ENCODE results near the gene PCNX4.
"Not testable (repeated sequence)": the region's sequence is repeated elsewhere in the genome, so short reads cannot be mapped to it uniquely, and the experiment has no call there.

The PCNX4 gene

DNA sequence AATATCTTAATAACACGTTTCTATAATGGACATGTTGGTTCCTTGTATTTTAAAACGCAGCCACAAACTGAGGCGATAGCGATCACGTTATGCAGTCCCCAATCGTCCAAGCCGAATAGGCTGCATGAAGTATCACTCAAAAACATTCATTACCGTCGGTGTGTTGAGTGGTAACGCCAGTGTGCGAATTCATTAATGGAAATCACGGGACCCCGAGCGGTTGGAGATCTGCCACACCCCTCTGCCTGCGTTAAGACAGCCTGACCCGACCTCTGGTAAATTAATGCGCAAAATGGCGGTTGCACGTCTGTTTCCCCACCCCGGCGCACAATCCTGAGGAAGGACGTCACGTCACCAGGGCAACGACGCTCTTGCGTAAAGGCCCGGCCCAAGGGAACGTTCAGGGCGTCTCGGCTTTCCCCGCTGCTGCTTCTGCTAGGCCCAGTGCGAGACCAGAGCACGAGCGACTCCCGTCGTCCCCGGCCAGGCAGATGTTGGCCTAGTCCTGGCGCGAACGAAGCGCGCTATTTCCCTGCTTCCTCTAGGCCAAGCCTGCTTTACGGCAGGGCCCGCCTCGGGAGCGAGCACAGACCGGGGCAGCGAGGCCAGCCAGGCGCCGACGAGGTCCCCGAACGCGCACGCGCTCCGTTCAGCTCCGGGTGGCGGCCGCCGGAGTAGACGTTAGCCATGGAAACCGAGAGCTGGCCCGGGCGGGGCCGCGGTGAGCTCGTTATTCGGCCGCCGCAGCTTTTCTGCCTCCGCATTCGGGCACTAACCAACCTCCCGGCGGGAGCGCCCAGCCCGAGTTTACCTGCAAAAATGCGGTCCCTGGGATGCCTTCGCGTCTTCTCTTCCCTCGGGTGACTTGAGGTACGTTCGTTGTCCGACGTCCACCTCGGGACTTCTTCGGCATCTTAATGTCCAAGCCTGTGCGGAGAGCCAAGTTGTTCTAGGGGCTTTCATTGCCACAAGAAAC, at the start of gene PCNX4:
TSS of gene PCNX4 (plus strand) at position 374 of the 976 bp plus-strand sequence. CDS start 15,716 bp downstream, outside the sequence.
- TF ChIP-seq, protein P1, sequence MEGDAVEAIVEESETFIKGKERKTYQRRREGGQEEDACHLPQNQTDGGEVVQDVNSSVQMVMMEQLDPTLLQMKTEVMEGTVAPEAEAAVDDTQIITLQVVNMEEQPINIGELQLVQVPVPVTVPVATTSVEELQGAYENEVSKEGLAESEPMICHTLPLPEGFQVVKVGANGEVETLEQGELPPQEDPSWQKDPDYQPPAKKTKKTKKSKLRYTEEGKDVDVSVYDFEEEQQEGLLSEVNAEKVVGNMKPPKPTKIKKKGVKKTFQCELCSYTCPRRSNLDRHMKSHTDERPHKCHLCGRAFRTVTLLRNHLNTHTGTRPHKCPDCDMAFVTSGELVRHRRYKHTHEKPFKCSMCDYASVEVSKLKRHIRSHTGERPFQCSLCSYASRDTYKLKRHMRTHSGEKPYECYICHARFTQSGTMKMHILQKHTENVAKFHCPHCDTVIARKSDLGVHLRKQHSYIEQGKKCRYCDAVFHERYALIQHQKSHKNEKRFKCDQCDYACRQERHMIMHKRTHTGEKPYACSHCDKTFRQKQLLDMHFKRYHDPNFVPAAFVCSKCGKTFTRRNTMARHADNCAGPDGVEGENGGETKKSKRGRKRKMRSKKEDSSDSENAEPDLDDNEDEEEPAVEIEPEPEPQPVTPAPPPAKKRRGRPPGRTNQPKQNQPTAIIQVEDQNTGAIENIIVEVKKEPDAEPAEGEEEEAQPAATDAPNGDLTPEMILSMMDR (IDR thresholded peaks at IDR 0.05; ENCODE audit: low read depth, low read length, missing control alignments): no peak
- peak within 1 kb of the TSS; percentile 82 for H3K4me3 ChIP-seq (replicated peaks; ENCODE audit: low read depth, low read length)
- DNase-seq (ENCODE audit: extremely low read depth, low read depth): peak; percentile 98

DNA sequence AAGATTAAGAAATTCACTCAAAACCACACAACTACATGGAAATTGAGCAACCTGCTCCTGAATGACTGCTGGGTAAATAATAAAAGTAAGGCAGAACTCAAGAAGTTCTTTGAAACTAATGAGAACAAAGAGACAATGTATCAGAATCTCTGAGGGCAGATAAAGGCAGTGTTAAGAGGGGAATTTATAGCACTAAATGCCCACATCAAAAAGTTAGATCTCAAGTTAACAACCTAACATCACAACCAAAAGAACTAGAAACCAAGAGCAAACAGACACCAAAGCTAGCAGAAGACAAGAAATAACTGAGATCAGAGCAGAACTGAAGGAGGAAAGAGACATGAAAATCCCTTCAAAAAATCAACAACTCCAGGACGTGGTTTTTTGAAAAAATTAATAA, 43.7 kb upstream of the PCNX4 start:
- not testable (repeated sequence) for H3K4me3 ChIP-seq (replicated peaks; ENCODE audit: low read depth, low read length); DNase-seq (ENCODE audit: extremely low read depth, low read depth)

- TF ChIP-seq, protein P1 (IDR thresholded peaks at IDR 0.05; ENCODE audit: low read depth, low read length, missing control alignments): no peak
- no peak overlapping the region for H3K4me3 ChIP-seq (replicated peaks; ENCODE audit: low read depth, low read length)
- DNase-seq (ENCODE audit: extremely low read depth, low read depth): no peak
These were observed 40.0 kb upstream of the PCNX4 start for GRCh38 chr14:60051721-60052221.

DNA sequence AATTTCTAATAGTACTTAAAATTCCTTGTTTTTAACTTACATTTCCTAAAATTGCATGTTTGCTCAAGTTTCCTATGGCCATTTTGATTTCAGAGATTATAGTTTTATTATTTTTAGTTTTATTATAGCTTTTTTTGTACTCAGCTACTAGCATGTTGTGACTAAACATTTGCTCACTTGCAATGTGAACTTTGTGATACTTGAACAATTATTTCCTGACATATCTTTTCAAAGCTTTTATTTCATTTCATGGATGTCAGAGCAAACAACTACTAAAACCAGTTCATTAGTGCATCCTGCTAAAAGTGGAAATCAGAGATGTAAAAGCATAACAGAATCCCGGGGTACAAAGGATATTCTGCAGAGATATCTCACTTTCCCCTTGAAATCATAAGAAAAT, 33.6 kb upstream of the PCNX4 start:
- no peak overlapping the region for H3K4me3 ChIP-seq (replicated peaks; ENCODE audit: low read depth, low read length)

GRCh38 chr14:60061371-60061770, 30.4 kb upstream of the PCNX4 start:
- DNase-seq (ENCODE audit: extremely low read depth, low read depth): no peak
- TF ChIP-seq, protein P1 (IDR thresholded peaks at IDR 0.05; ENCODE audit: low read depth, low read length, missing control alignments): no peak
- H3K4me3 ChIP-seq (replicated peaks; ENCODE audit: low read depth, low read length): no peak overlapping the region

More for the DNA sequence above, 33.6 kb upstream of the PCNX4 start:
- TF ChIP-seq, protein P1 (IDR thresholded peaks at IDR 0.05; ENCODE audit: low read depth, low read length, missing control alignments): no peak
- no peak for DNase-seq (ENCODE audit: extremely low read depth, low read depth)

GRCh38 chr14:60064491-60065072, 27.1 kb upstream of the PCNX4 start:
- H3K4me3 ChIP-seq (replicated peaks; ENCODE audit: low read depth, low read length): no peak overlapping the region
- TF ChIP-seq, protein P1 (IDR thresholded peaks at IDR 0.05; ENCODE audit: low read depth, low read length, missing control alignments): peak; percentile 21
- DNase-seq (ENCODE audit: extremely low read depth, low read depth): no peak

- TF ChIP-seq, protein P1 (IDR thresholded peaks at IDR 0.05; ENCODE audit: low read depth, low read length, missing control alignments): no peak
- DNase-seq (ENCODE audit: extremely low read depth, low read depth): no peak
- no peak overlapping the region for H3K4me3 ChIP-seq (replicated peaks; ENCODE audit: low read depth, low read length)
These were observed 23.8 kb upstream of the PCNX4 start for GRCh38 chr14:60067882-60068281.
